DOHH2 (cell line): Measurements from ENCODE around the gene GGT6.

Source experiments
- EZH2phosphoT487 ChIP-seq: fragments of 200-600 bp; sonication (generic); IDR thresholded peaks from 2 replicates; pipeline ENCODE4 v1.6.1; 2017; ENCODE audit warnings: borderline replicate concordance, mild to moderate bottlenecking, antibody characterized with exemption, low read length, moderate library complexity, mixed read lengths
- TF ChIP-seq, protein P1 (sequence below): fragments of 200-600 bp; sonication (generic); IDR thresholded peaks from one replicate; pipeline ENCODE4 v1.5.1; 2014; ENCODE audit warnings: antibody characterized with exemption, mild to moderate bottlenecking, low read depth, low read length; ENCODE audit not compliant: poor library complexity, severe bottlenecking

DNA sequence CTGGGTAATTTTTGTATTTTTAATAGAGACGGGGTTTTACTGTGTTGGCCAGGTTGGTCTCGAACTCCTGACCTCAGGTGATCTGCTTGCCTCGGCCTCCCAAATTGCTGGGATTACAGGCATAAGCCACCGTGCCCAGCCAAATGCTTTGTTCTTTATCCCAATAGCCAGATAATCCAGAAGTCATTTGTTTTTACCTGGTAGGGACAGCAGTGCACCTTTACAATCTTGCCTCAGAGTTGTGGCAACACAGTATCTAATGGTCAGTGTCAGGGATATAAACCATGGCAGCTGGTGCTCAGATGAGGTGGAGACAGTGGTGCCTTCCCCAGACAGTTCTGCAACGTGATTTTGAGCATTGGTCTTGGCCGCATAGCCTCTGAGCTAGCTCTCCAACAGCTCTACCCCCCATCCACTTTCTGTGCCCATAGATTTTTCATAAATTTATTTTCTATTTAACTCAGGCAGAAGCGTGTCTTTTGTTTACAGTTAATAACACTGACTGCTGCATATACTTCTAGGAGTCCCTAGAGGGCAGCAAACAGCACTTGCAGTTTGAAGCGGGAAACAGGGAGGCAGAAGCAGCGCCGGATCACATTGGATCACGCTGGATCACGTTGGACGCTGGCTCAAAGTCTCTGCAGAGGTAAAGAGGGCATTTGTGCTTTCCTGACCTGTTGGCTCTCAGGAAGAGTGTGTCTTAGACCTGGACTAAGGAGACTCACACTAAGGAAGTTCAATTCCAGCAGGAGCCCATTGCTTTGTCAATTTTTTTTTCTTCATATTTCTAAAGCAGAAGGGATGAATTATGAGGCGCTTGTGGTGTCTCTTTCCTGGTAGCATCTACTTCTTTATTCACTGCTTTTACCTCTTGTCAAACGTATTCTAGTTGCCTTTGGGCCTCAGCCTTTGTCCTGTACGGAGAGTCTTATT is 5.1 kb upstream of the GGT6 start:
- TF ChIP-seq, protein P1, sequence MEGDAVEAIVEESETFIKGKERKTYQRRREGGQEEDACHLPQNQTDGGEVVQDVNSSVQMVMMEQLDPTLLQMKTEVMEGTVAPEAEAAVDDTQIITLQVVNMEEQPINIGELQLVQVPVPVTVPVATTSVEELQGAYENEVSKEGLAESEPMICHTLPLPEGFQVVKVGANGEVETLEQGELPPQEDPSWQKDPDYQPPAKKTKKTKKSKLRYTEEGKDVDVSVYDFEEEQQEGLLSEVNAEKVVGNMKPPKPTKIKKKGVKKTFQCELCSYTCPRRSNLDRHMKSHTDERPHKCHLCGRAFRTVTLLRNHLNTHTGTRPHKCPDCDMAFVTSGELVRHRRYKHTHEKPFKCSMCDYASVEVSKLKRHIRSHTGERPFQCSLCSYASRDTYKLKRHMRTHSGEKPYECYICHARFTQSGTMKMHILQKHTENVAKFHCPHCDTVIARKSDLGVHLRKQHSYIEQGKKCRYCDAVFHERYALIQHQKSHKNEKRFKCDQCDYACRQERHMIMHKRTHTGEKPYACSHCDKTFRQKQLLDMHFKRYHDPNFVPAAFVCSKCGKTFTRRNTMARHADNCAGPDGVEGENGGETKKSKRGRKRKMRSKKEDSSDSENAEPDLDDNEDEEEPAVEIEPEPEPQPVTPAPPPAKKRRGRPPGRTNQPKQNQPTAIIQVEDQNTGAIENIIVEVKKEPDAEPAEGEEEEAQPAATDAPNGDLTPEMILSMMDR = peak; percentile 81
- TF ChIP-seq EZH2phosphoT487 = no peak
